KMS-11 (cell line): Measurements from ENCODE around the gene RFX7.

ENCODE experiments used
- H2AFZ ChIP-seq: fragments of 200-600 bp; sonication (generic); 2 replicates; pipeline ENCODE4 v1.6.1; 2016; ENCODE audit warnings: antibody characterized with exemption, mixed run types, low read depth
- H3K27ac ChIP-seq: fragments of 200-600 bp; sonication (generic); 2 replicates; pipeline ENCODE4 v1.6.1; 2016; ENCODE audit warnings: mild to moderate bottlenecking, mixed run types
- H3K27me3 ChIP-seq: fragments of 200-600 bp; sonication (generic); 2 replicates; pipeline ENCODE4 v1.6.1; 2017; ENCODE audit warnings: mild to moderate bottlenecking, low read depth, mixed run types, moderate library complexity; ENCODE audit not compliant: insufficient read depth
- H3K36me3 ChIP-seq: fragments of 200-600 bp; sonication (generic); 2 replicates; pipeline ENCODE4 v1.6.1; 2017; ENCODE audit warnings: mild to moderate bottlenecking, mixed run types; ENCODE audit not compliant: insufficient read depth
- H3K4me1 ChIP-seq: fragments of 200-600 bp; sonication (generic); 2 replicates; pipeline ENCODE4 v1.6.1; 2016; ENCODE audit warnings: mild to moderate bottlenecking, low read depth, mixed run types; ENCODE audit not compliant: poor library complexity, severe bottlenecking
- H3K4me2 ChIP-seq: fragments of 200-600 bp; sonication (generic); 2 replicates; pipeline ENCODE4 v1.7.0; 2016; ENCODE audit warnings: mild to moderate bottlenecking, mixed run types
- H3K4me3 ChIP-seq: fragments of 200-600 bp; sonication (generic); IDR thresholded peaks from 2 replicates; pipeline ENCODE4 v1.6.1; 2017; ENCODE audit warnings: low read depth, low read length, mixed read lengths; ENCODE audit not compliant: insufficient read depth
- H3K79me2 ChIP-seq: fragments of 200-600 bp; sonication (generic); 2 replicates; pipeline ENCODE4 v1.6.1; 2016; ENCODE audit warnings: low read depth, mixed run types; ENCODE audit not compliant: insufficient read depth
- H3K9ac ChIP-seq: fragments of 200-600 bp; sonication (generic); 2 replicates; pipeline ENCODE4 v1.6.1; 2016; ENCODE audit warnings: mild to moderate bottlenecking, mixed run types
- H4K20me1 ChIP-seq: fragments of 200-600 bp; sonication (generic); 2 replicates; pipeline ENCODE4 v1.6.1; 2016; ENCODE audit warnings: mild to moderate bottlenecking, mixed run types; ENCODE audit not compliant: insufficient read depth
- TF ChIP-seq, protein P1 (sequence below): fragments of 200-600 bp; sonication (generic); conservative IDR thresholded peaks from 2 replicates; pipeline ENCODE4 v1.6.1; 2017; ENCODE audit warnings: low read depth, mild to moderate bottlenecking, antibody characterized with exemption, low read length, moderate library complexity, mixed read lengths

The RFX7 gene

DNA sequence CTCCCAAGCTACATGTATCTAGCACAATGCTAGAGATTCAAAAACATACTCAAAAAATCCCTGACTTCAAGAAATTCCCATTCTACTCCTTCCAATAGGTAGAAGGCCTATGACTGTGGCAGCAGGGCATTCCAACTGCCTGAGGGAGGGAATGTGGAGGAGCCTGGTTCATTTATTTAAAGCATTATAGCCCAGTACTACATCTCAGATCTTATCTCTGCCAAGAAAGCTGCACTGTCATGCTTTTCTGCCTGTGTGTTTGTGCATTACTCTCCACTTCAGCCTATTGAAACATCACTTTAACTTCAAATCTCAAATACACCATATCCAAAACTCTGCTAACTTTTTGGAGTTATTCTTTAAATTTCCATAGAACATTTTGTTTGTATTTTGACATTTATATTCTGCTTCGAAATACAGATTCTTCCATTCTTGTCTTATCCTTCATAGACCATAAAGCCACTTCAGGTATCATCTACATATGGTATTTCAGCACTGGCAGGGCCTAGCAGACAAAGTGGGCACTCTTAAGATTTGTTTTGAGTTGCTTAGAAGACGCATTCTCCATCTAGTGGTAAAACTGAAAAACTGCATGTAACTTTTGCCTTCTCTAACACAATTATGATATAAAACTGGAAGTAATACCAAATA lies 191.2 kb downstream of the RFX7 start:
- Histone ChIP-seq H2AFZ (no peak overlapping the region), H3K36me3 (no peaks in the 10 kb centered on the region), H4K20me1 (no peaks in the 10 kb centered on the region), H3K27ac (no peak overlapping the region), H3K4me2 (no peak overlapping the region), H3K4me1 (no peaks in the 10 kb centered on the region), H3K4me3 (no peak overlapping the region), H3K27me3 (no peaks in the 10 kb centered on the region), H3K9ac (no peak overlapping the region), H3K79me2 (no peaks in the 10 kb centered on the region)
- TF ChIP-seq, protein P1, sequence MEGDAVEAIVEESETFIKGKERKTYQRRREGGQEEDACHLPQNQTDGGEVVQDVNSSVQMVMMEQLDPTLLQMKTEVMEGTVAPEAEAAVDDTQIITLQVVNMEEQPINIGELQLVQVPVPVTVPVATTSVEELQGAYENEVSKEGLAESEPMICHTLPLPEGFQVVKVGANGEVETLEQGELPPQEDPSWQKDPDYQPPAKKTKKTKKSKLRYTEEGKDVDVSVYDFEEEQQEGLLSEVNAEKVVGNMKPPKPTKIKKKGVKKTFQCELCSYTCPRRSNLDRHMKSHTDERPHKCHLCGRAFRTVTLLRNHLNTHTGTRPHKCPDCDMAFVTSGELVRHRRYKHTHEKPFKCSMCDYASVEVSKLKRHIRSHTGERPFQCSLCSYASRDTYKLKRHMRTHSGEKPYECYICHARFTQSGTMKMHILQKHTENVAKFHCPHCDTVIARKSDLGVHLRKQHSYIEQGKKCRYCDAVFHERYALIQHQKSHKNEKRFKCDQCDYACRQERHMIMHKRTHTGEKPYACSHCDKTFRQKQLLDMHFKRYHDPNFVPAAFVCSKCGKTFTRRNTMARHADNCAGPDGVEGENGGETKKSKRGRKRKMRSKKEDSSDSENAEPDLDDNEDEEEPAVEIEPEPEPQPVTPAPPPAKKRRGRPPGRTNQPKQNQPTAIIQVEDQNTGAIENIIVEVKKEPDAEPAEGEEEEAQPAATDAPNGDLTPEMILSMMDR, result peak; percentile 71

DNA sequence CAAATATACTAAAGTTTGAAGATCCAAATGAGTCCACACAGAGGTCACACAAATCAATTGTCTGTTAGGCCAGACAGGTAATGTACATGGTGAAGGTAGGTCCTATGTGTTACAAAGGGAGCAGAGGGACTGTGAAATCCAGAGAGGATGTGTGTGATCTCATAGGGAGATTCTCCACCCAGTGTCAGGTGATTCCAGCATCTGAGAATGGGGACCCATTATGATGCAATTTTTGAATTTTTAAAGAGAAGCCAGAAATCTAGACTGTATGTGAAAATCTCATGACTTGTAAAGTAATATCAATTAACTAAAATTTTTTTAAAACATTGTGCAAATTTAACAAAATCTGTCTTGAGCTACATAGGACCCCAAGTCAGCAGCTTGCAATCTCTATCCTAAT lies 192.0 kb downstream of the RFX7 start:
- no peak overlapping the region for H3K9ac ChIP-seq
- H3K27ac ChIP-seq, result no peak overlapping the region

DNA sequence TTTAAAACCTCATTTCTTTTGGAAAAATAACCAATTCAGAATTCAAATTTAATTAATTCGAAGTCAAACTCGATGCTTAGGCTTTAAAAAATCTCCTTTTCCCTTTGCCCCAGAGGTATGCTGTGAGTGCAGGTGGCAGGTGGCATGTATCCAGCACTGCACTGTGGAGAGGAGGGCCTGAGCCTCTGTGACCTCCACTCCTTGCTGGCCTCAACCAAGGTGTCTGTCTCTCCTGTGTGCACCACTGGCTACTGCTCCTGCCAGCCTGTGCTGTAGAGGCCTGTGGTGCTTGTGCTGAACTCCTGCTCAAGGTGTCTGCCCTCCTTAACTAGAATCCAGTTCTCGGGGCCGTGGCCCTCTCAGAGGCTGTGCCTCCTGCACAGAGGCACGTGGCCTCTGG lies 194.1 kb downstream of the RFX7 start:
- H2AFZ ChIP-seq, result no peak overlapping the region
- no peak overlapping the region for H3K4me2 ChIP-seq
- H3K4me1 ChIP-seq, result no peaks in the 10 kb centered on the region
- H3K27ac ChIP-seq, result no peak overlapping the region
- no peaks in the 10 kb centered on the region for H3K36me3 ChIP-seq
- no peaks in the 10 kb centered on the region for H4K20me1 ChIP-seq
- H3K27me3 ChIP-seq, result no peaks in the 10 kb centered on the region
- no peak overlapping the region for H3K9ac ChIP-seq
- H3K4me3 ChIP-seq, result no peak overlapping the region
- no peaks in the 10 kb centered on the region for H3K79me2 ChIP-seq
- TF ChIP-seq, protein P1, result no peak

More for the DNA sequence above, 192.0 kb downstream of the RFX7 start:
- H3K4me3 ChIP-seq, result no peak overlapping the region
- no peak overlapping the region for H3K4me2 ChIP-seq
- H4K20me1 ChIP-seq, result no peaks in the 10 kb centered on the region
- TF ChIP-seq, protein P1, result no peak
- H3K36me3 ChIP-seq, result no peaks in the 10 kb centered on the region
- no peaks in the 10 kb centered on the region for H3K27me3 ChIP-seq
- H2AFZ ChIP-seq, result no peak overlapping the region
- H3K79me2 ChIP-seq, result no peaks in the 10 kb centered on the region
- H3K4me1 ChIP-seq, result no peaks in the 10 kb centered on the region

DNA sequence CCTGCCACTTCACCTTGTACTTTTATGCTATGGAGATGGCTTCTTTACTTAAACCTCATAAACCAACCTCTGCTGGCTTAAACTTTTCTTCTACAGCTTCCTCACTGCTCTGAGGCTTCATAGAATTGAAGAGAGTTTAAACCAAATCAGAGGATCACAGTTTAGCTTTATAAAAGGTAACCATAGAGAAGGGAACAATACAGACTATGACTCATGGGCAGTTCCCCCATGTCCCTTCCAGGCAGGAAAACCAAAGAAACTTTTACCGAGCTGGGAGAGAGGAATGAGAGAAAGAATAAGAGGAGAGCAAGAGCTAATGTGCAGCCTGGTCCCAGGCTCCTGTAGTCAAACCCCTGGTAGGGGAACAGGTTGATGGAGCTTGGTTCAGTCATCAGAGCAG lies 196.3 kb downstream of the RFX7 start:
- no peaks in the 10 kb centered on the region for H3K4me1 ChIP-seq
- H3K79me2 ChIP-seq, result no peaks in the 10 kb centered on the region
- H3K4me3 ChIP-seq, result no peak overlapping the region
- TF ChIP-seq, protein P1, result no peak
- H4K20me1 ChIP-seq, result no peaks in the 10 kb centered on the region
- H3K27me3 ChIP-seq, result no peaks in the 10 kb centered on the region
- H2AFZ ChIP-seq, result no peak overlapping the region
- H3K36me3 ChIP-seq, result no peaks in the 10 kb centered on the region
- no peak overlapping the region for H3K9ac ChIP-seq
- H3K27ac ChIP-seq, result no peak overlapping the region
- no peak overlapping the region for H3K4me2 ChIP-seq
